GM10266 (cell line): ENCODE results near the gene MYOM1.

ENCODE experiments used
- DNase-seq: peaks from one replicate; pipeline ENCODE4 v3.0.0; 2012; ENCODE audit errors: extremely low spot score
- TF ChIP-seq, protein P1 (sequence below): IDR thresholded peaks from 2 replicates; pipeline ENCODE4 v1.5.1; 2012; ENCODE audit warnings: mild to moderate bottlenecking, low read depth; ENCODE audit not compliant: control insufficient read depth, insufficient read depth; ENCODE audit errors: missing control alignments

Gene MYOM1

DNA sequence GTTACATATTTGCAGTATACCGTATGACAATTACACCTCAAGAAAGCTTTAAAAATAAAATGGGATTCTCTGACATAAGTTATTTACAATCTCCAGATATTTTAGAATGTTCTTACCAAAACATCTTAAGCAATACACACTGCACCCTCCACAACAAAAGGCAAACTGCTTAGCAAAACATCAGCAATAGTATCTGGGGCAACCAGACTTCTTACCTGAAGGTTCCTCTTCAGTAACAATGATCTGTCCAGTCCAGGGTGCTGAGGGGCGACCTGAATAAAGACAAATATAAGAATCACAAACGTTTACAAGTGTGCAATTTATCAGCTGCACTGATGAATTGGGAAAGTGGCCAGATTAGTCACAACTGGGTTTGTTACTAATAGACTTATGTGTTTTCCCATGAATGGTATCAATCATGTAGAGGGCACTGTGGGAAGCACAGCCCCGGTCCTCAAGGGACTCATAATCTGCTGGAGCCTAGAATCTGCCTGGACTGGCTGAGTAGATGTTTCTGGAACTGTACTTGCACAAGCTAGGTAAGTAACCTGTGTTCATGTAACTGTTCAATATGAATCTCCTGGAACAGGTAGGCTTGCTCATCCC, 70.7 kb downstream of the MYOM1 start:
- DNase-seq = no peak
- TF ChIP-seq, protein P1, sequence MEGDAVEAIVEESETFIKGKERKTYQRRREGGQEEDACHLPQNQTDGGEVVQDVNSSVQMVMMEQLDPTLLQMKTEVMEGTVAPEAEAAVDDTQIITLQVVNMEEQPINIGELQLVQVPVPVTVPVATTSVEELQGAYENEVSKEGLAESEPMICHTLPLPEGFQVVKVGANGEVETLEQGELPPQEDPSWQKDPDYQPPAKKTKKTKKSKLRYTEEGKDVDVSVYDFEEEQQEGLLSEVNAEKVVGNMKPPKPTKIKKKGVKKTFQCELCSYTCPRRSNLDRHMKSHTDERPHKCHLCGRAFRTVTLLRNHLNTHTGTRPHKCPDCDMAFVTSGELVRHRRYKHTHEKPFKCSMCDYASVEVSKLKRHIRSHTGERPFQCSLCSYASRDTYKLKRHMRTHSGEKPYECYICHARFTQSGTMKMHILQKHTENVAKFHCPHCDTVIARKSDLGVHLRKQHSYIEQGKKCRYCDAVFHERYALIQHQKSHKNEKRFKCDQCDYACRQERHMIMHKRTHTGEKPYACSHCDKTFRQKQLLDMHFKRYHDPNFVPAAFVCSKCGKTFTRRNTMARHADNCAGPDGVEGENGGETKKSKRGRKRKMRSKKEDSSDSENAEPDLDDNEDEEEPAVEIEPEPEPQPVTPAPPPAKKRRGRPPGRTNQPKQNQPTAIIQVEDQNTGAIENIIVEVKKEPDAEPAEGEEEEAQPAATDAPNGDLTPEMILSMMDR = no peak

DNA sequence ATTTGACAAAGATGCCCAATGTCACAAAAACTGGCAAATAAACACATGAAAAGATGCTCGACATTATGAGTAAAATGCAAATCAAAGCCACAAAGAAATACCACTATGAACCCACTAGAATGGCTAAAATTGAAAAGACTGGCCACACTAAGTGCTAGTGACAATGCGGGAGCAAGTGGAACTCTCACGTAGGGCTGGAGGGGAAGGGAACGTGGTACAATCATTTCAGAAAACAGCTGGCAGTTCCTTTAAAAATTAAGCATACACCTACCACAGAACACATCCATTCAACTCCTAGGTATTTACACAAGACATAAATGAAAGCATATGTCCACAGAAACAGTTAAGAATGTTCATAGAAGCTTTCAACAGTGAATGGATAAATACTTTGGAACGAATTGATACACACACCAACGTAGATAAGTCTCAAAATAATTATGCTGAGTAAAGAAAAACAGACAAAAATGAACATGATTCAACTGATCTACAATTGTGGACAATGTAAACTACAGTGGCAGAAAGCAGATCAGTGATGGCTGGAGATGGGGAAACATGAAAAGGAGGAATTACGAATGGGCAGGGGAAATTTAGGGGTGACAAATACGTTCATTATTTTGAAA, 71.7 kb downstream of the MYOM1 start:
- TF ChIP-seq, protein P1 = no peak

DNA sequence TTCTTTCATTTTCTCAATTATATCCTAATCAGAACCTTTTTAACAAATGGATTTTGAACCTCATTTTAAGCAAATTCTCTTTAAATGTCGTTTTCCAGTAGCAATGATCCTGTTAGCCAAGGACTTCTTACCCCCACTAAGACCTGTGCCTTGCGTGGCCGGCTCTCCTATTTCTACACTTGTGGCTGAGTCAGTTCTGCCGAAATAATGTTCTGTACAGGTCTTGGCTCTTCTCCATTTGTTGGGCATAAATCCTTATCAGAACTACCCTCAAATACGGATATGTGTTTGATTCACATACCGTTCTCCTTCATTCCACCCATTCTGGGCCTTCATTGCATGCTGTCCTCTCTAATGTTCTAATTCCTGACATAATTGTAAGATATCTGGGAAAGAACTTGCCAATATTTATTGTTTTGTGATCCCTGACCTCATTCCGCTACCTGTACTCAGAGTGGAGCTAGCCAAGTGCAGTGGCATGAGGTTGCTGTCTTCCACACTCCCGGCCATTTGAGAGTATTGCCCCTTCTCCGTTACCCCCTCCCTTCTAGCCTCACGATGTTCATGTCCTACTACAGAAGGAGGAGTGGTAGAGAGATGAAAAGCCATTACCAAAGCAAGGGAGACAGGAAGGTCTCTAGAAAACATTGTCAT, 78.7 kb downstream of the MYOM1 start:
- TF ChIP-seq, protein P1 = no peak

More for the DNA sequence above, 71.7 kb downstream of the MYOM1 start:
- DNase-seq = no peak

DNA sequence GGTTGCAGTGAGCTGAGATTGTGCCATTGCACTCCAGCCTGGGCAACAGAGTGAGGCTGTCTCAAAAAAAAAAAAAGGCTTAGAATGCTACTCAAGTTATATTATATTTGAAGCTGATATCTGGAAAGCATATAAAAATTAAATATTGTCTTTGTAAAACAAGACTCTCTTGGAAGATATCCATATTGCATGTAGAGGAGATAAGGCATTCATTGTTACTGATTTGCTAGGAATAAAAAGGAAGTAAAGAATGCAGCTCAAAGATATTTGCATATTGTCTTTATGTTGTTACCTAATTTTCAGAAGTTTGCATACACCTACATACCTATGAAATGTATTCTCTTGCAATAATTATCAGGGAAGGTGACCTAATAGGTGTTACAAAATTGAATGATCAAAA, 79.4 kb downstream of the MYOM1 start:
- TF ChIP-seq, protein P1 = no peak
- DNase-seq = no peak

More for the DNA sequence above, 78.7 kb downstream of the MYOM1 start:
- no peak for DNase-seq

DNA sequence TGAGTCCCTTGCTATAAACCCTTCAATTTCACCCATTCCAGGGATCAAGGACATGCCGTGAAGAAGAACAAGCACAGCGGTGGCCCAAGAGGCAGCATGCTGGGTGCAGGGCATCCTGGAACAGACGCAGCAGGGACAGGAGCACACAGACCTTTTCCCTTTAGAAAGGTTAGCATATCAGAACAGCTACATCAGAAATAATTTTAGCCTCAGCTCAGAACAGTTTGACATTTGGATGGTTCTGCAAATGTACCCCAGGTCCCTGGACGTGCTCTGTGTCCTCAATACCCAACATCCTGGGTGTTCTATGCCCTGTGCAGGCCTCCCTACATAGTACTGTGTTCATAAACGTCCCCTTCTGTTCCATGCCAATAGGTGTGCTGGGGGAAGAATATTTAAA, 80.4 kb downstream of the MYOM1 start:
- TF ChIP-seq, protein P1 = no peak
- no peak for DNase-seq

DNA sequence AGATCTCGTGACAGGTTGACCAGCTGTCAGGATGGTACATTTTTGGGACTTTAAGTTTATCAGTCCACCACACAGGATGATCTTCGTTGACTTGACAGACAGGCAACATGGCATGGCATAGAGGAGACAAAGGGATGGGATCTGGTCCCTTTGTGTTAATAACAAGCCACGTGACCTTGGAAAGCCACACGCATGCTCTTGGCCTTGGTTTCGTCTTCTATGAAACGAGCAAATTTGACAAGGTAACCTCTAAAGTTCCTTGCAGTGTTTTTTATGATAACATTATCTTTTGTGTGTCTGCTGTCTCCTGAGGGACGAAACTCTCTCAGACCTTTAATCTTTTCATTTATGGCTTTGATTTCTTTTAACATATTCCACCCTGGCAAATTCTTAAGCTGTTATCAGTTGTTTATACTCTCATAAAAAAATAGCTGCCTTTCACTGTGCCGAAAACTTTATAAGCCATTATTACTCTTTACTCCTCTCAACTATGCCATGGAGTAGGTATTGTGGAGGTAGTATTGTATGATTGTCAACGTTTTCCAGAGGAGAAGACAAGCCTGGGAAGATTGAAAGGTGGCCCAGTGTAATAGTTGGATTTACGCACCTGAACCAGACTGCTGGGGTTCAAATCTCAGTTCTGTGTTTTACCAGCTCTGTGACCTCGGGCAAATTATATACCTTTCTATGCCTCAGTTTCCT, 81.3 kb downstream of the MYOM1 start:
- no peak for DNase-seq

More for the DNA sequence above, 81.3 kb downstream of the MYOM1 start:
- TF ChIP-seq, protein P1 = no peak
